GM23248 (cell line): ENCODE data around the gene OR52L1. TPM values are rescaled to one million over a fixed set of nuclear protein-coding genes. Genes with fewer than 3 reads are reported as not detected.

Source experiments
- DNase-seq: peaks from one replicate; pipeline ENCODE4 v3.0.0-alpha.2; 2015
- H2AFZ ChIP-seq: fragments of 200-600 bp; sonication (generic); 2 replicates; pipeline ENCODE4 v1.6.1; 2016; ENCODE audit warnings: antibody characterized with exemption
- H3F3A ChIP-seq: fragments of 200-600 bp; sonication (generic); 2 replicates; pipeline ENCODE4 v1.6.1; 2016; ENCODE audit warnings: mild to moderate bottlenecking, antibody characterized with exemption, mixed run types; ENCODE audit not compliant: insufficient read depth
- H3K27ac ChIP-seq: fragments of 200-600 bp; sonication (generic); 2 replicates; pipeline ENCODE4 v1.5.1; 2016; ENCODE audit warnings: mild to moderate bottlenecking
- H3K27me3 ChIP-seq: fragments of 200-600 bp; sonication (generic); replicated peaks from 2 replicates; pipeline ENCODE4 v1.6.1; 2016; ENCODE audit warnings: mild to moderate bottlenecking; ENCODE audit not compliant: insufficient read depth
- H3K36me3 ChIP-seq: fragments of 200-600 bp; sonication (generic); 2 replicates; pipeline ENCODE4 v1.6.1; 2016; ENCODE audit warnings: low read depth, mild to moderate bottlenecking
- H3K4me1 ChIP-seq: fragments of 200-600 bp; sonication (generic); 2 replicates; pipeline ENCODE4 v1.6.1; 2016; ENCODE audit warnings: mild to moderate bottlenecking; ENCODE audit not compliant: insufficient read depth
- H3K4me2 ChIP-seq: fragments of 200-600 bp; sonication (generic); one replicate; pipeline ENCODE4 v1.6.1; 2016; ENCODE audit warnings: mild to moderate bottlenecking; ENCODE audit not compliant: unreplicated experiment
- H3K4me3 ChIP-seq: fragments of 200-600 bp; sonication (generic); 2 replicates; pipeline ENCODE4 v1.5.1; 2016; ENCODE audit warnings: mild to moderate bottlenecking
- H3K79me2 ChIP-seq: fragments of 200-600 bp; sonication (generic); 2 replicates; pipeline ENCODE4 v1.6.1; 2016; ENCODE audit warnings: mild to moderate bottlenecking; ENCODE audit not compliant: insufficient read depth
- H3K9ac ChIP-seq: fragments of 200-600 bp; sonication (generic); 2 replicates; pipeline ENCODE4 v1.6.1; 2016; ENCODE audit warnings: mild to moderate bottlenecking
- H3K9me2 ChIP-seq: fragments of 200-600 bp; sonication (generic); 2 replicates; pipeline ENCODE4 v1.6.1; 2016; ENCODE audit warnings: mixed run types, mild to moderate bottlenecking, moderate library complexity; ENCODE audit not compliant: insufficient read depth
- H3K9me3 ChIP-seq: fragments of 200-600 bp; sonication (generic); one replicate; pipeline ENCODE4 v1.6.1; 2017; ENCODE audit warnings: low read depth
- H4K20me1 ChIP-seq: fragments of 200-600 bp; sonication (generic); 2 replicates; pipeline ENCODE4 v1.6.0; 2016; ENCODE audit not compliant: insufficient read depth
- EZH2 ChIP-seq: fragments of 200-600 bp; sonication (generic); IDR thresholded peaks from 2 replicates; pipeline ENCODE4 v1.6.1; 2018; ENCODE audit warnings: antibody characterized with exemption, mild to moderate bottlenecking; ENCODE audit not compliant: insufficient read depth, poor library complexity, severe bottlenecking
- EZH2phosphoT487 ChIP-seq: fragments of 200-600 bp; sonication (generic); IDR thresholded peaks from 2 replicates; pipeline ENCODE4 v1.6.1; 2018; ENCODE audit warnings: antibody characterized with exemption, moderate library complexity, mild to moderate bottlenecking, low read depth; ENCODE audit not compliant: insufficient read depth
- WGBS, 2 experiments: methylation state at CpG; one replicate each; pipeline ENCODE4 v1.1.6; 2015 to 2017; ENCODE audit warnings: low lambda C conversion rate in 2 of 2, low coverage in 1 of 2; ENCODE audit errors: missing lambda C conversion rate in 2 of 2; 5-methylcytosine and 5-hydroxymethylcytosine counted together
- in situ Hi-C: fragments of 300-500 bp; cut with MboI; formaldehyde crosslinking; loops from 2 replicates; pipeline ENCODE4 v1.15.0; 2020
- polyA plus RNA-seq: library from polyadenylated mRNA; unstranded; fragments of >200 nt; fragmentation: Nextera tagmentation; extraction: Ambion mirVana; gene quantifications from 2 replicates; pipeline ENCODE4 v1.2.1, GENCODE V29; 2016
- total RNA-seq: library from RNA; depleted of rRNA; stranded (reverse); fragments of >200 nt; shearing (Covaris generic); gene quantifications from 2 replicates; pipeline ENCODE4 v1.2.3, GENCODE V29; 2014

OR52L1 gene
- total and polyA plus RNA-seq, 2 experiments from 2014 or later, result not detected

- no peak for TF ChIP-seq EZH2
- H2AFZ ChIP-seq, result no peak overlapping the region
- no peaks in the 10 kb centered on the region for H3K79me2 ChIP-seq
- DNase-seq, result no peak
- no peaks in the 10 kb centered on the region for H3F3A ChIP-seq
- H4K20me1 ChIP-seq, result no peaks in the 10 kb centered on the region
- no peaks in the 10 kb centered on the region for H3K36me3 ChIP-seq
- H3K4me2 ChIP-seq, result no peak overlapping the region
- H3K27me3 ChIP-seq, result 0 out of 2 replicates have a peak, but pooled peaks cover 8% of the 10 kb centered on the region
- peaks cover 6% of the 10 kb centered on the region; the same call in 1 of the 2 replicates for H3K4me1 ChIP-seq
- in situ Hi-C loops, result no loop called here
- WGBS, 2 experiments, result 44 to 47% methylated on average over 4 of the region's 4 CpGs
- H3K9me3 ChIP-seq, result no peaks in the 10 kb centered on the region
- no peak overlapping the region for H3K27ac ChIP-seq
- H3K9me2 ChIP-seq, result no peaks in the 10 kb centered on the region
- H3K9ac ChIP-seq, result no peak overlapping the region
- no peak overlapping the region for H3K4me3 ChIP-seq
These were observed 2.4 kb upstream of the OR52L1 start for GRCh38 chr11:5989203-5989602.

GRCh38 chr11:5983443-5983842, 3.3 kb downstream of the OR52L1 start:
- no peaks in the 10 kb centered on the region for H3K4me1 ChIP-seq
- no peak overlapping the region for H3K4me2 ChIP-seq
- H3K9me3 ChIP-seq, result no peaks in the 10 kb centered on the region
- WGBS, 2 experiments, result 0 to 4% methylated on average over 1 of the region's 1 CpG
- H3K36me3 ChIP-seq, result no peaks in the 10 kb centered on the region
- in situ Hi-C loops, result no loop called here
- H3F3A ChIP-seq, result no peaks in the 10 kb centered on the region
- H3K4me3 ChIP-seq, result no peak overlapping the region
- no peaks in the 10 kb centered on the region for H4K20me1 ChIP-seq
- H3K79me2 ChIP-seq, result no peaks in the 10 kb centered on the region
- no peaks in the 10 kb centered on the region for H3K27me3 ChIP-seq
- H3K9ac ChIP-seq, result no peak overlapping the region
- TF ChIP-seq EZH2, result no peak
- H3K27ac ChIP-seq, result no peak overlapping the region
- H3K9me2 ChIP-seq, result no peaks in the 10 kb centered on the region
- H2AFZ ChIP-seq, result no peak overlapping the region
- DNase-seq, result no peak

DNA sequence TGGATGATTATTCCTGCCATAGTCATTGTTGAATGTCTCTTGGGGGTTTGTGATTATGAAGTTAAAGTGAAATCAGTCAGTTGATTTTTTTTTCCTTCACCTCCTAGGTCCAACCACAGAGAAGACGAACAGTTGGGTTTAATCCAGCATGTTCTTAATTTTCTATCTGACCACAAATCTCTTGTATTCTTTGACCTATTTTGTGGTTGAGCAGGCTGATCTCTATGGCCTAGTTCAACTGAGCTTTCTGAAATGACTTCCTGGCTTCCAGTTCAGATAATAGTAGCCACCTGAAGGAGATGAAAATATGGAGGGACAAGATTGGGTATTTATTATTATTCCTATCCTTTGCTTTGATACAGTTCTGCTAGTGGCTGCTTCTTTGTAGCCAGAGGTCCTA, 13.3 kb downstream of the OR52L1 start:
- Histone ChIP-seq H3K4me3 (no peak overlapping the region), H3K79me2 (no peaks in the 10 kb centered on the region), H3F3A (no peaks in the 10 kb centered on the region), H3K9me2 (no peaks in the 10 kb centered on the region), H3K4me1 (no peaks in the 10 kb centered on the region), H3K9me3 (no peaks in the 10 kb centered on the region), H3K36me3 (no peaks in the 10 kb centered on the region), H3K27me3 (no peaks in the 10 kb centered on the region), H3K9ac (no peak overlapping the region), H2AFZ (no peak overlapping the region), H4K20me1 (no peaks in the 10 kb centered on the region), H3K27ac (no peak overlapping the region), H3K4me2 (no peak overlapping the region)
- DNase-seq, result no peak
- TF ChIP-seq EZH2phosphoT487 (no peak), EZH2 (no peak)
- WGBS, 2 experiments, result 11 to 17% methylated on average over 1 of the region's 1 CpG
- in situ Hi-C loops, result no loop called here

GRCh38 chr11:5968394-5968793, 18.4 kb downstream of the OR52L1 start, which contains the start of gene OR56A5:
Gene OR56A5, minus strand, starts transcription at chr11:5968494. Its CDS starts 0 bp downstream, at chr11:5968494.
- Histone ChIP-seq H3K79me2 (no peaks in the 10 kb centered on the region), H3K4me3 (no peak within 1 kb of the TSS), H3F3A (no peaks in the 10 kb centered on the region), H3K27me3 (no peaks in the 10 kb centered on the region), H4K20me1 (no peaks in the 10 kb centered on the region), H3K4me2 (no peak within 1 kb of the TSS), H3K9me3 (no peaks in the 10 kb centered on the region), H3K36me3 (no peaks in the 10 kb centered on the region), H2AFZ (no peak within 1 kb of the TSS), H3K9me2 (no peaks in the 10 kb centered on the region), H3K4me1 (no peaks in the 10 kb centered on the region), H3K9ac (no peak within 1 kb of the TSS), H3K27ac (no peak within 1 kb of the TSS)
- in situ Hi-C loops, result no loop called here
- DNase-seq, result no peak
- TF ChIP-seq EZH2phosphoT487 (no peak), EZH2 (no peak)

GRCh38 chr11:5967708-5968107, 19.1 kb downstream of the OR52L1 start:
- 11 to 21% methylated on average over 3 of the region's 3 CpGs for WGBS, 2 experiments
- Histone ChIP-seq H3K36me3 (no peaks in the 10 kb centered on the region), H3K4me2 (no peak overlapping the region), H3K4me3 (no peak overlapping the region), H3K4me1 (no peaks in the 10 kb centered on the region), H3K9ac (no peak overlapping the region), H3K79me2 (no peaks in the 10 kb centered on the region), H4K20me1 (no peaks in the 10 kb centered on the region), H3K9me2 (no peaks in the 10 kb centered on the region), H3K27ac (no peak overlapping the region), H3F3A (no peaks in the 10 kb centered on the region), H2AFZ (no peak overlapping the region), H3K9me3 (no peaks in the 10 kb centered on the region), H3K27me3 (no peaks in the 10 kb centered on the region)
- in situ Hi-C loops, result no loop called here
- TF ChIP-seq EZH2 (no peak), EZH2phosphoT487 (no peak)
- peak; percentile 4 for DNase-seq
